GM18870 (cell line): ENCODE data around the gene SMIM24.
"Not testable (repeated sequence)": the region's sequence is repeated elsewhere in the genome, so short reads cannot be mapped to it uniquely, and the experiment has no call there.

Experiments used
- ATAC-seq: cut with Tn5 transposase; IDR thresholded peaks from one replicate; pipeline ENCODE4 v1.9.1; 2021; ENCODE audit warnings: moderate library complexity; ENCODE audit not compliant: unreplicated experiment

SMIM24 gene

DNA sequence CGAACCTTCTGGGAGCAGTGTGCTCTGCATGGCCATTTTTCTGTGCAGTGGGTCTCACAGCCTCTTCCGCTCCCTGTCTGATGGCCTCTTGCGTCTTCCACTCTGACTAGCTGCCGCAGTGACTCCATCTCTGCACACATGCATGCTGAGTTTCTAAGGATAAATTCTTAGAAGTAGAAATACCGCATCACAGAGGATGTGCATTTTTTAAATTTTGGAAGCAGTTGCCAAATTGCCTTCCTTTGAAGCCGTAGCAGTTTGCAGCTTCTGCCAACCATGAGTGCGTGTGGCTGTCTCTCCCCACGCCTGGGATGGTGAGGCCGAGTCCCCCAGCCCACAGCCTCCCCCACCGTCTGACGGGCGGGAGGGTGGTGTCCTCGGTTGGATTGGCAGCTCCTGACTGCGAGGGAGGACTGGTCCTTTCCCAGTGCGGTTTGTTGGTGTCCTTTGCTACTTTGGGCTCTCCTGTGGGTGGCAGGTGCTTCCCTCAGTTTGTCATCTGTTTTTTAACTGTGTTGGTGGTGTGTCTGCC lies 35.6 kb upstream of the SMIM24 start:
- ATAC-seq, result no peak

DNA sequence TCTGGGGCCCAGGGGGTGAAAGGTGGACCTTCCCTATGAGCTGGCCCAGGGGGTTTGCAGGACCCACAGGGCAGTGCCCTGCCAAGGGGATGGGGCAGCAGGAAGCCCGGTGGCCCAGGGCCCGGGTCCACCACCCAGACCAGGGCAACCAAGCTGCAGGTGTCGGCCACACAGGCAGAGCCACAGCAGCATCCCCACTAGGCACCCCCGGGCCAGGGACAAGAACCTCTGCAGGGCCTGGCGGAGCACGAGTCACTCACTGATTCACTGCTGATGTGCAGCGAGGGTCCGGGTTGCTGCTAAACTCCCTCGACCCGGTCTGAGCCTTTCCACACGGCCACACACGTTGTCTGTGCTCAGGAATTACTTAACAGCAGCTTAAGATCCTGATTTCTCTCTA lies 34.6 kb upstream of the SMIM24 start:
- ATAC-seq, result no peak

GRCh38 chr19:3513229-3514140 lies 33.2 kb upstream of the SMIM24 start:
- no peak for ATAC-seq

GRCh38 chr19:3512562-3513228 lies 32.4 kb upstream of the SMIM24 start:
- no peak for ATAC-seq

DNA sequence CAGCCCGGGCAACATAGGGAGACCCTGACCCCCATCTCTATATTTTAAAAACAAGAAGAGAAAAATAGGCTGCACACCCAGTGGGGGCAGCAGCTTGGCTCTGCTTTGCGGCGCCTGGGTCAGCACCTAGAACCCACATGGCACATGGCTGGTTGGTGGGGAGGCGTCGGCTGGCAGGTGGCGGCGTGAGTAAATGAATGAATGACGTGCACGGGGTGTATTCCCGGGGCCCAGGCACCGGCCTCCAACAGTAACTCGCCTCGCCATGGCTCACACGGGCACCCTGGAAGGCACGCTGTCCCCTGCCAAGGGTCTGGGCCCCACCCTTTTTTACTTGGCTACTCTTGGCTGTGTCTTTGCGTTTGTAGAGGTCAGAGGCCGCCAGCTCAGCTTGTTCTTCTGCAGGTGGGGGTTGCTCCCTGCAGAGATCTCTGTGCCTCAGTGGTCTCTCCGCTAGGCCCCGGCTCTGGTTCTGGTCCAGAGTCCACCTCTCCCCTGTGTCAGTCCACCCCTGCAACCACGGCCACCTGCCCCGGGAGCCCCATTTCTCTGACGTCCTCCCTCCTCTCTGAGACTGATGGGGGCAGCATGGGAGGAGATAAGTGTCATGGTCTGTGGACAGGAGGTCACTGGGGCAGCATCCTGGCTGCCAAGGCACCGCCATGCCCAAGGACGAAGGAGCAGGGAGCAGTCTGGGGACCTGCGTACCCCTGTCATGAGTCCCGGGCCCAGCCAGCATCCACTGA lies 31.4 kb upstream of the SMIM24 start:
- ATAC-seq, result no peak

- ATAC-seq, result no peak
Measured at GRCh38 chr19:3510727-3511126, 30.4 kb upstream of the SMIM24 start.

- ATAC-seq, result no peak
Measured at GRCh38 chr19:3509566-3509989, 29.3 kb upstream of the SMIM24 start.

- ATAC-seq, result no peak
Measured at GRCh38 chr19:3508771-3509535, 28.6 kb upstream of the SMIM24 start.

DNA sequence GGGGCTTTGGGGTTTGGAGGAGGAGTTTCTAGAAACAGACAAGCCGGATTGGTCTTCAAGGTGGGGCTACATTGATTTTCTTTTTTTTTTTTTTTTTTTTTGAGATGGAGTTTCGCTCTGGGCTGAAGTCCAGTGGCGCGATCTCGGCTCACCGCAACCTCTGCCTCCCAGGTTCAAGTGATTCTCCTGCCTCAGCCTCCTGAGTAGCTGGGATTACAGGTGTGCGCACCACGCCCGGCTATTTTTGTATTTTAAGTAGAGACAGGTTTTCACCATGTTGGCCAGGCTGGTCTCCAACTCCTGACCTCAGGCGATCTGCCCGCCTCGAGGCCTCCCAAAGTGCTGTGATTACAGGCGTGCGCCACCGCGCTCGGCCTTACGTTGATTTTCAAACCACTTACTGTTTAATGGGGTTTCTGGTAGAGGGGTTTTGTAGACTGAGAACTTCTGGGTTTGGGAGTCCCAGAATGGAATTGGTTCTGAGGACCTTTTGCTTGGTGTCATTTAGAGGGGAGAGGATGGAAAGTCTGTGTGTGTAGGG lies 27.9 kb upstream of the SMIM24 start:
- not testable (repeated sequence) for ATAC-seq

DNA sequence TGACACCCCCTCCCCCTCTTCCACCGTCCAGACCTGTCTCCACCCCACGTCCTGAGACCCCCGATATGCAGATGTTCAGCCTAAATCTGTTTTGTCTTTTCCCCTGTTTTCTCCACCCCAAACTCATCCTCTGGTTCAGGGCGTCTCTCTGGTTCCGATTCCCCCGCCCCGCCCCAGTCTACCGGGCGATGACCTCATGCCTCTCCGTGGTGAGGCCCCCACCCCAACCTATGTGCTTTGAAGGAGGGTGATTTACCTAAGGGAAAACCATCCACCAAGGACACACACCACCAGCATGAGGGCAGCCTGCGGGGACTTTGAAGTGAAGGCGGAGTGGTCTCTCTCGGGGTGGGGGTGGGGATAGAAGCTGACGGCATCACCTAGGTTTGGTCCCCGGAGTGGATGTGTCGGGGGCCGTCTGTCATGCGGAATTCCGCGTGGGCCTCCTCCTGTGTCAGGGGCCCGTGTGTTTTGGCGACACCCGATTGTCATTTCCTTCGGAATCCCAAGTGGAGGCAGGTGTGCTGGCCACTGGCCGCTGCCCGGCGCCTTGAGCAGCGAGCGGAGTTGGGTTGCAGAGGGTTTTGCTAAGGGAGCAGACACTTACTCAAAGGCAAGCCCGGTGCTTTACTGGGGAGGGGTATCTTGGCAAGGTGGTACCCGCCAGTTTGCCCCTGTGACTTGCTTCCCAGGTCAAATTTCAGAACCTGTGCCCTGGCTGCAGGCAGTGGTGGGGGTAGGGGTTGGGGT lies 27.2 kb upstream of the SMIM24 start:
- ATAC-seq, result no peak

DNA sequence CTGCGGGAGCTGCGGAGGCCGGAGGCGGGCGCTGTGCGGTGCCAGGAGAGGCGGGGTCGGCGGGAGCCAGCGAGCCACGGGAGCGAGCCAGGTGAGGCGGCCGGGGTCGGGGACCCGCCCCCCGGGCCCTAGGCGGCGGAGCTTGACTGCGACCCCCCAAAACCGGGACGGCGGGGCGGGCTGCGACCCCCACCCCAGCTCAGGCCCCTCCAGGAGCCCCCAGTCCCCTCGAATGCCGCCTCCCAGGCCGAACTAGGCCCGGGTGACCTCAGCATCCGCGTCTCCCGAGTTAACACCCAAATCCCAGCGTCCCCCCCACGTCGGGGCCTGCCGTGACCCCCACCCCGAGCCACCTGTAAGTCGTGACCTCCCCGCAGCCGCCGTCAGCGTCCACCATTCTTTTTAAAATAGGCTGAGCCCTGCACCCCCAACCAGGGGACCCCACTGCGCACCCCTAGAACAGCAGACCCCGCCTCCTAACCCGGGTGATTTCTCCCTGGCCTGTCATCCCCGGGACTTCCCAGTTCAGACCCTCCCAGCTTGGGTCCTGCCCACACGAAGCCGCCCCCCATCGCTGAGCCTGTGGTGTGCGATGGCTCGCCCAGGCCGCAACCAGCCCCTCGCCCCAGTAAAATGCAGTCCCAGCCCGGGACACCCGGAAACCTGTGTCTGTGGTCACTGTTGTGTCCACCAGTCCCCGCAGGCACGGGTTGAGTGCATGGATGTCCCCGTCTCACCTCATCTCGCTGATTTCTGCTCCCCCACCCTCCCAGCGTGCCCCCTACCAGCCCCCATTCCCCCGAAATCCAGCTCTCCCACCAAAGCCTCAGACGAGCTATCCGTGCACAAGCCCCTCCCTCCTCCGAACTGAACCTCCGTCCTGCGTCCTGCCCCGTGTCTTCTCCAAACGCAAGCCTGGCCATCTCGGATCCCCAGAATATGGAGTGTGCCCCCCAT lies 26.3 kb upstream of the SMIM24 start:
- no peak for ATAC-seq

DNA sequence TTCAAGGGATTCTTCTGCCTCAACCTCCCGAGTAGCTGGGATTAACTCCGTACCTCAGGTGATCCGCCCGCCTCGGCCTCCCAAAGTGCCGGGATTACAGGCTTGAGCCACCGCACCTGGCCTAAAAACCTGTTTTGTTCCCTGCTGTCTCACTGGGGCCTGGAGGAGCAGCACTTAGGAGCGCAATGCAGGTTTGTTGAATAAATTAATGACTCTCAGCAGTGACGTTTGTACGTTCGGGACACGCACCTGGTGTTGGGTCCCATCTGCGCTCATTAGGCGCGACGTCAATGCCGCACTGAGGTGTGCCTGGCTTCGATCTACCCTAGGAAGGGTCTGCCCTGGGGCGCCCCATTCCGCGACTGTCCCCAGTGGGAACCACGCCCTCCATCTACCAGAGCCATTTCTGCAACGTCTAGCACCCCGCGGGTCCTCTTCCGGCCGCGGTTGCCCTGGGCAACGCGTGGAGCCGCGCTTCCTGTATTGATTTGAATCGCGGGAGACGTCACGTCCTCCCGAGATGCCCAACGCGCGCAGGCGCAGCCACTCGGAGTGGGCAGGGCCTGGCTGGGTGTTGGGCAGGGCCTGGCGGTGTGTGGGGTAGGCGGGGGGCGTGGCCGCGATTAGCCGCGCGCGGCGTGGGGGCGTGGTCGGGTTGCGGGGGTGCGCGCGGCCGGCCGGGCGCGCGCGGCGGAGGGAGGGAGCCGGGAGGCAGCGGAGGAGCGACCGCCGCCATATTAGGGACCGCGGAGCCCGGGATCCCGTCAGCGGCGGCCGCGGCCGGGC lies 25.5 kb upstream of the SMIM24 start, which contains the start of gene FZR1:
Gene FZR1, plus strand, starts transcription at position 714 of the 786 bp plus-strand sequence. CDS start 16,679 bp downstream, outside the sequence.
- ATAC-seq, result peak; percentile 71

DNA sequence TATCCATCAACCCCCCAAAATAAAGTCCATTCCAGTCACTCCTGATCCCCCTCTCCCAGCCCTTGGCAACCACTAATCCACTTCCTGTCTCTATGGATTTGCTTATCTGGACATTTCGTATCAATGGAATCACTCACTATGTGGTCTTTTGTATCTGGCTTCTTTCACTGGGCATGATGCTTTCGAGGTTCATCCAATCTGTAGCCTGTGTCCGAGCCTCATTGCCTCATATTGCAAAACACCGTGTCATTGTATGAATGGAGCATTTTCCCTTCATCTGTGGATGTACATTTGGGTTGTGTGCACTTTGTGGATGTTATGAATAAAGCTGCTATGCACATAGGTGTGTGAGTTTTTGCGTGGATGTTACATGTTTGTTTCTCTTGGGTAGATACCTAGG lies 24.4 kb upstream of the SMIM24 start:
- no peak for ATAC-seq

DNA sequence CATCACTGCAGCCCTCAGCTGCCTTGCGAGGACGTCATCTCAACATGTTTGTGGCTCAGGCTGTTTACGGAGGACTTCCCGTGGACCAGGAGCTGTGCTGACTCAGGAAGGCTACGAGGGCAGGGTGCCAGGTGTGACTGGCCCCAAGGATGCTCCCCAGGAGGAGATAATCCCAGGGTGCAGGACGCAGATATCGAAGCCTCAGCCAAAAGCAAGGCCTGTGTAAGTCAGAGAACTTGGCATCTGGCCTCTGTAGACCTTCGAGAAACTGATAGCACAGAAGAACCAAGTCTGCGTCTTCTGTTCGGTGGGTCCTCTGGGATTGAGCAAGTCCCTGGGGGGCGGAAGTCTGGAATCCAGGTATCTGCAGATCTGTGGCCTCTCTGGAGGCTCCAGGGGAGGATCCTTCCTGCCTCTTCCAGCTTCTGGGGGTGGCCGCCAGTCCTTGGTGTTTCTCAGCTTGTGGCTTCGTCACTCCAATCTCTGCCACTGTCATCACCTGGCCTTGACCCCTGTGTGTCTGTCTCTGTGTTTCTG lies 22.8 kb upstream of the SMIM24 start:
- no peak for ATAC-seq

DNA sequence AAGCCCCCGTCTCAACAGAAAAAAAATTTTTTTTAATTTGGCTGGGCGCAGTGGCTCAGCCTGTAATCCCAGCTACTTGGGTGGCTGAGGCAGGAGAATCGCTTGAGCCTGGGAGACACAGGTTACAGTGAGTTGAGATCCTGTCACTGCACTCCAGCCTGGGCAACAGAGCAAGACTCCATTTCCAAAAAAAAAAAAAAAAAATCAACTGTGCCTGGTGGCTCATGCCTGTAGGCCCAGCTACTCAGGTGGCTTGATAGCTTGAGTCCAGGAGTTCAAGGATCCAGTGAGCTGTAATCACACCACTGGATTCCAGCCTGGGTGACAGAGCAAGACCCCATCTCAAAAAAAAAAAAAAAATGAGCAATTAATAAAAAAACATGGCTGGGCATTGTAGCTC lies 21.5 kb upstream of the SMIM24 start:
- no peak for ATAC-seq

DNA sequence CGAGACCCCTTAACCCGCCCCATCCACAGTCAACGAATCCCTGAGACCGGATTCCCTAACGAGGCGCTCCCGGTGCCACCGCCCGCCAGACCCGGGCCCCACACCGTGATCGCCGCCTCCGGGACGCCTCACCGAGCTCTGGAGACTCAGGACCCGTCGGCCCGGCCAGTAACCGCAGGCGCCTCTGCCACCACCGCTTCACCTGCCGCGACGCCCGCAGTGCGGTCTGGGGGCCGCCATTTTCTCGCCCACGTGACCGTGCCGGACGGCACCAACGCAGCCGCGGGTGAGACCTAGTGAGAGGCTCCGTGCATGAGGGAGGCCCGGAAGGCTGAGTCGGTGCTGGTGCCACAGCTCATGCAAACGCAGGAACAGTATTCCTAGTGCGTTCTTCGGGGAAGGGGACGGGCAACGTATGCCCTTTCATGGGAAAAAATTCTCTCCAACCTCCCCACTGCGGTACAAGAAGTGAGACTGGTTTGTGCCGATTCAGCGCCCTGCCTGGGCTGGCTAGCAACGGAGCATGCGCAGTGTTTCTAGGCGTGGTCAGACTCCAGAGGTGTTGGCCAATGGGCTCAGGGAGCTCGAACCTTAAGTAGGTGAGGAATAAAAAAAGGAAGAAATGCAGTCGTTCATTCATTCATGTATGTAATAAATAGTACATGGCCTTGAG lies 20.2 kb upstream of the SMIM24 start, which contains the start of gene DOHH:
Gene DOHH, minus strand, starts transcription at position 246 of the 673 bp plus-strand sequence. CDS start 3,860 bp downstream, outside the sequence.
- peak; percentile 60 for ATAC-seq
